Liver (tissue), 3 donors: ENCODE data around the gene CD28.

Source experiments
- CTCF ChIP-seq: fragments of 150-350 bp; IDR thresholded peaks from 2 replicates; pipeline ENCODE4 v1.5.1; 2017; ENCODE audit warnings: improper control_type of control experiment, low read depth, low read length; ENCODE audit not compliant: missing input control
- EGR1 ChIP-seq, 2 donors: IDR thresholded peaks; 2 replicates each; pipeline ENCODE4 v1.6.1; 2016 to 2018; ENCODE audit warnings: antibody characterized with exemption in 2 of 2, low read depth in 2 of 2
- FOXA1 ChIP-seq: IDR thresholded peaks from 2 replicates; pipeline ENCODE4 v1.6.1; 2016; ENCODE audit warnings: antibody characterized with exemption
- FOXA2 ChIP-seq: IDR thresholded peaks from 2 replicates; pipeline ENCODE4 v1.6.1; 2016; ENCODE audit warnings: antibody characterized with exemption
- GABPA ChIP-seq, 2 donors: IDR thresholded peaks in 1 of 2; conservative IDR thresholded peaks in 1 of 2; 2 replicates each; pipeline ENCODE4 v1.6.1; 2016; ENCODE audit warnings: antibody characterized with exemption in 2 of 2, mild to moderate bottlenecking in 1 of 2, moderate library complexity in 1 of 2
- HNF4G ChIP-seq: IDR thresholded peaks from 2 replicates; pipeline ENCODE4 v1.6.1; 2016; ENCODE audit warnings: antibody characterized with exemption
- JUND ChIP-seq, 2 donors: IDR thresholded peaks; 2 replicates each; pipeline ENCODE4 v1.6.1; 2016; ENCODE audit warnings: antibody characterized with exemption in 2 of 2
- MAX ChIP-seq: IDR thresholded peaks from 2 replicates; pipeline ENCODE4 v1.6.1; 2016; ENCODE audit warnings: antibody characterized with exemption
- NR2F2 ChIP-seq: IDR thresholded peaks from 2 replicates; pipeline ENCODE4 v1.6.1; 2016; ENCODE audit warnings: antibody characterized with exemption
- SP1 ChIP-seq: IDR thresholded peaks from 2 replicates; pipeline ENCODE4 v1.6.1; 2018; ENCODE audit warnings: antibody characterized with exemption, mild to moderate bottlenecking
- TAF1 ChIP-seq: conservative IDR thresholded peaks from 2 replicates; pipeline ENCODE4 v1.6.1; 2016; ENCODE audit warnings: antibody characterized with exemption, mild to moderate bottlenecking
- YY1 ChIP-seq: IDR thresholded peaks from 2 replicates; pipeline ENCODE4 v1.6.1; 2016; ENCODE audit warnings: antibody characterized with exemption, mild to moderate bottlenecking
- TF ChIP-seq, protein P1 (sequence below): IDR thresholded peaks from 2 replicates; pipeline ENCODE4 v1.6.1; 2016; ENCODE audit warnings: antibody characterized with exemption
- TF ChIP-seq, protein P2 (sequence below): IDR thresholded peaks from 2 replicates; pipeline ENCODE4 v1.6.1; 2016; ENCODE audit warnings: antibody characterized with exemption, mild to moderate bottlenecking
- donor health status: healthy.
- donor health status: healthy.

DNA sequence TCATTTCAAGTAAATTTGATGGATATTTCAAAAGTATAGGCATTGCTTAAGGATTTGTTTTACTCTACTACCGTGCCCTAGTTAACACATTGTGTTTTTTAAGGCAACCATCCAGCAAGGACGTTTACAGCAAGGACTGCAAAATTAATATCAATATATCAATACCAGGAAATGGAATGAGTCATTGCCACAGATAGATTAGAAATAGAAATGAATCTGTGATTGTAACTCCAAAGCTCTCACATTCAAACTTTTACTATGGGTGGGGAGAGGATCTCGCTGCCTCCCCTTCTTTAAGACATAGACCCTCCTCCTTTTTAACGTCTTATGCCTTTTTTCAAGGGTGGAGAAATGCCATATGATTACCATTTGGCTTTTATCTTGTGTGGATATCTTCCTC lies 3.8 kb downstream of the CD28 start:
- TF ChIP-seq EGR1 (IDR thresholded peaks at IDR 0.05; ENCODE audit: low read depth in 2 of 2) (no peak), CTCF (no peak), MAX (no peak), HNF4G (no peak), JUND (IDR thresholded peaks at IDR 0.05) (no peak), TAF1 (no peak), SP1 (no peak), GABPA (IDR thresholded peaks at IDR 0.05 in 1 of 2, conservative IDR thresholded peaks at IDR 0.05 in 1 of 2) (no peak), YY1 (no peak), FOXA2 (no peak), FOXA1 (no peak), NR2F2 (no peak)
- TF ChIP-seq, protein P1, sequence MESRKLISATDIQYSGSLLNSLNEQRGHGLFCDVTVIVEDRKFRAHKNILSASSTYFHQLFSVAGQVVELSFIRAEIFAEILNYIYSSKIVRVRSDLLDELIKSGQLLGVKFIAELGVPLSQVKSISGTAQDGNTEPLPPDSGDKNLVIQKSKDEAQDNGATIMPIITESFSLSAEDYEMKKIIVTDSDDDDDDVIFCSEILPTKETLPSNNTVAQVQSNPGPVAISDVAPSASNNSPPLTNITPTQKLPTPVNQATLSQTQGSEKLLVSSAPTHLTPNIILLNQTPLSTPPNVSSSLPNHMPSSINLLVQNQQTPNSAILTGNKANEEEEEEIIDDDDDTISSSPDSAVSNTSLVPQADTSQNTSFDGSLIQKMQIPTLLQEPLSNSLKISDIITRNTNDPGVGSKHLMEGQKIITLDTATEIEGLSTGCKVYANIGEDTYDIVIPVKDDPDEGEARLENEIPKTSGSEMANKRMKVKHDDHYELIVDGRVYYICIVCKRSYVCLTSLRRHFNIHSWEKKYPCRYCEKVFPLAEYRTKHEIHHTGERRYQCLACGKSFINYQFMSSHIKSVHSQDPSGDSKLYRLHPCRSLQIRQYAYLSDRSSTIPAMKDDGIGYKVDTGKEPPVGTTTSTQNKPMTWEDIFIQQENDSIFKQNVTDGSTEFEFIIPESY = no peak
- TF ChIP-seq, protein P2, sequence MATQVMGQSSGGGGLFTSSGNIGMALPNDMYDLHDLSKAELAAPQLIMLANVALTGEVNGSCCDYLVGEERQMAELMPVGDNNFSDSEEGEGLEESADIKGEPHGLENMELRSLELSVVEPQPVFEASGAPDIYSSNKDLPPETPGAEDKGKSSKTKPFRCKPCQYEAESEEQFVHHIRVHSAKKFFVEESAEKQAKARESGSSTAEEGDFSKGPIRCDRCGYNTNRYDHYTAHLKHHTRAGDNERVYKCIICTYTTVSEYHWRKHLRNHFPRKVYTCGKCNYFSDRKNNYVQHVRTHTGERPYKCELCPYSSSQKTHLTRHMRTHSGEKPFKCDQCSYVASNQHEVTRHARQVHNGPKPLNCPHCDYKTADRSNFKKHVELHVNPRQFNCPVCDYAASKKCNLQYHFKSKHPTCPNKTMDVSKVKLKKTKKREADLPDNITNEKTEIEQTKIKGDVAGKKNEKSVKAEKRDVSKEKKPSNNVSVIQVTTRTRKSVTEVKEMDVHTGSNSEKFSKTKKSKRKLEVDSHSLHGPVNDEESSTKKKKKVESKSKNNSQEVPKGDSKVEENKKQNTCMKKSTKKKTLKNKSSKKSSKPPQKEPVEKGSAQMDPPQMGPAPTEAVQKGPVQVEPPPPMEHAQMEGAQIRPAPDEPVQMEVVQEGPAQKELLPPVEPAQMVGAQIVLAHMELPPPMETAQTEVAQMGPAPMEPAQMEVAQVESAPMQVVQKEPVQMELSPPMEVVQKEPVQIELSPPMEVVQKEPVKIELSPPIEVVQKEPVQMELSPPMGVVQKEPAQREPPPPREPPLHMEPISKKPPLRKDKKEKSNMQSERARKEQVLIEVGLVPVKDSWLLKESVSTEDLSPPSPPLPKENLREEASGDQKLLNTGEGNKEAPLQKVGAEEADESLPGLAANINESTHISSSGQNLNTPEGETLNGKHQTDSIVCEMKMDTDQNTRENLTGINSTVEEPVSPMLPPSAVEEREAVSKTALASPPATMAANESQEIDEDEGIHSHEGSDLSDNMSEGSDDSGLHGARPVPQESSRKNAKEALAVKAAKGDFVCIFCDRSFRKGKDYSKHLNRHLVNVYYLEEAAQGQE = no peak
